ENCODE results near the gene EYS. TPM values are rescaled to one million over a fixed set of nuclear protein-coding genes. Genes with fewer than 3 reads are reported as not detected.

The EYS gene
- total RNA-seq, 4 donors from 2014 or later = 0.15 TPM; not detected in 3

GRCh38 chr6:63721181-63721580 is 1985.8 kb downstream of the EYS start:
- TF ChIP-seq EP300 (IDR thresholded peaks at IDR 0.05) = no peak
- TF ChIP-seq CTCF (IDR thresholded peaks at IDR 0.05) = no peak
- TF ChIP-seq POLR2AphosphoS5 (IDR thresholded peaks at IDR 0.05) = no peak
- no peak for TF ChIP-seq POLR2A (IDR thresholded peaks at IDR 0.05)
- Histone ChIP-seq H3K27ac (no peak overlapping the region), H3K9me3 (no peaks in the 10 kb centered on the region), H3K4me3 (no peak overlapping the region), H3K36me3 (no peaks in the 10 kb centered on the region), H3K27me3 (no peaks in the 10 kb centered on the region), H3K4me1 (no peaks in the 10 kb centered on the region)
- ATAC-seq = no peak
- 100% methylated on average over 1 of the region's 1 CpG for WGBS, 2 donors (ENCODE audit: low coverage in 1 of 2)

DNA sequence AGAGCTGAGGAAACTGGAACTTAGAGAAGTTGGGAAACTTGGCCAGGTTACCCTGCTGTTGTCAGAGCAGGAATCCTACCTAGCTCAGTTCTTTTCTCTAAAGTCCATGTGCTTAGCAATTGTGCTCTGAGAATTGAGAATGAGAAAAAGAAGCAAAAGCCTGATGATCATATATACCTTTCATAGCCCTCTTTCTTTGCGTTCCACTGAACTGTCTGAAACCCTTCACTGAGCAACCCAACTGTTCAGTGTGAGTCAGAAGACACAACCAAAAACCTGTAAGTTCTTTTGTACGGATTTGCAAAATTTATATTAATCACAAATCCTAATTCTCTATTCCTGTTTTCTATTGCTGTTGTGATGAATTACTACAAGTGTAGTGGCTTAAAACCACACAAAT is 1990.9 kb downstream of the EYS start:
- Histone ChIP-seq H3K36me3 (peaks cover 0 to 25% of the 10 kb centered on the region in 2 donors), H3K4me1 (no peaks in the 10 kb centered on the region), H3K27me3 (no peaks in the 10 kb centered on the region), H3K4me3 (no peak overlapping the region), H3K9me3 (no peaks in the 10 kb centered on the region), H3K27ac (no peak overlapping the region)
- ATAC-seq = no peak
- 90 to 94% methylated on average over 2 of the region's 2 CpGs for WGBS, 2 donors (ENCODE audit: low coverage in 1 of 2)
- TF ChIP-seq CTCF (IDR thresholded peaks at IDR 0.05) (no peak), EP300 (IDR thresholded peaks at IDR 0.05) (no peak), POLR2AphosphoS5 (IDR thresholded peaks at IDR 0.05) (no peak), POLR2A (IDR thresholded peaks at IDR 0.05) (no peak)

DNA sequence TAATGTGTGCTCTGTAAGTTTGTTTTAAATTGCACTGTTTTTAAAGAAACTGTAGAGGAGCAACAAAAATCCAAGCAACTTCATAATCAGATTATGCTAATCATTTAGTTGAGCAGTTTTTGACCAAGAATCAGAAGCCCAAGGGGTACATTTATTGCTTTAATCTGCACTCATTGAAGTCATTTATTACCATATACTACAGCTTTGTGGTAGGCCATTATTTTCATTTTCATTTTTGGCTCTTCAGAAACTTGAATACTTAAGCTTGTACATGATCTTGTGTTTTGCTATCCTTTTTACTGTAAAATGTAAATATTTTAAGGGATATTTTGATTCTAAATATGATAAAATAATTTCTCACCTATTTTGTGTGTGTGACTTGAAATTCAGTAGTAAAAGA is 1992.9 kb downstream of the EYS start:
- no peak overlapping the region for H3K27ac ChIP-seq
- H3K9me3 ChIP-seq = no peaks in the 10 kb centered on the region
- TF ChIP-seq POLR2AphosphoS5 (IDR thresholded peaks at IDR 0.05) = no peak
- TF ChIP-seq CTCF (IDR thresholded peaks at IDR 0.05) = no peak
- TF ChIP-seq POLR2A (IDR thresholded peaks at IDR 0.05) = no peak
- no peak for TF ChIP-seq EP300 (IDR thresholded peaks at IDR 0.05)

DNA sequence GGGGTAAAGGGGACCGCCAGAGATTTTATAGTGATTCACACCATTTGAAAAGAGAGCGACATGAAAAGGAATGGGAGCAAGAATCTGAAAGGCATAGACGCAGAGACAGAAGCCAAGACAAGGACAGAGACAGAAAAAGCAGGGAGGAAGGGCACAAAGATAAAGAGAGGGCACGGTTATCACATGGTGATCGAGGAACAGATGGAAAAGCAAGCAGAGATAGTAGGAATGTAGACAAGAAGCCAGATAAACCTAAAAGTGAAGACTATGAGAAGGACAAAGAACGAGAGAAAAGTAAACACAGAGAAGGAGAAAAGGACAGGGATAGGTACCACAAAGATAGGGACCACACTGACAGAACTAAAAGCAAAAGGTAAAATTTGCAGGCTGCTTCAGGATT is 1993.7 kb downstream of the EYS start:
- H3K4me3 ChIP-seq = no peak overlapping the region
- H3K27me3 ChIP-seq = no peaks in the 10 kb centered on the region
- TF ChIP-seq EP300 (IDR thresholded peaks at IDR 0.05) = no peak
- TF ChIP-seq POLR2A (IDR thresholded peaks at IDR 0.05) = no peak
- TF ChIP-seq CTCF (IDR thresholded peaks at IDR 0.05) = no peak
- TF ChIP-seq POLR2AphosphoS5 (IDR thresholded peaks at IDR 0.05) = no peak
- no peak overlapping the region for H3K27ac ChIP-seq
- WGBS, 2 donors (ENCODE audit: low coverage in 1 of 2) = 82 to 95% methylated on average over 4 to 6 of the region's 6 CpGs
- no peaks in the 10 kb centered on the region for H3K9me3 ChIP-seq
- no peak for ATAC-seq
- peaks cover 0 to 54% of the 10 kb centered on the region in 2 donors for H3K36me3 ChIP-seq
- no peaks in the 10 kb centered on the region for H3K4me1 ChIP-seq

More for the DNA sequence above, 1992.9 kb downstream of the EYS start:
- ATAC-seq = no peak
- Histone ChIP-seq H3K4me1 (no peaks in the 10 kb centered on the region), H3K27me3 (no peaks in the 10 kb centered on the region), H3K4me3 (no peak overlapping the region), H3K36me3 (peaks cover 0 to 46% of the 10 kb centered on the region in 2 donors)

DNA sequence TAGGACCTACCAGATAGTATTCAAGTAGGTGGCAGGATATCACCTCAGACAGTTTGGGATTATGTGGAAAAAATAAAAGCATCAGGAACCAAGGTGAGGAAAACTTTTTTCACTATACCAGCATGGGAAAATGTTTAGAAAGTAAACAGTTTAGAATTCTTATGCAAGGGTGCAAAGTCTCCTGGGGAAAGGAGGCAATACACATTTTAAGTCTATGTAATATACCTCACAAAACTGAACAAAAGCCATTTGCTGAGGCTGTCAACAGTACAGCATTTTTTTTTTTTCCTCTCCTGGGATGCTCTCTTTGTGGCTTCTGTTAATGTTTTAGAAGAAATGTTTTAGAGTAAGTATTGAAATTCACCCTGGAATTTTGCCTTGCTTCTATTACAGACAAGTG is 1997.9 kb downstream of the EYS start:
- TF ChIP-seq EP300 (IDR thresholded peaks at IDR 0.05) (no peak), CTCF (IDR thresholded peaks at IDR 0.05) (no peak), POLR2AphosphoS5 (IDR thresholded peaks at IDR 0.05) (no peak), POLR2A (IDR thresholded peaks at IDR 0.05) (no peak)
- no peak overlapping the region for H3K27ac ChIP-seq
- no peak for ATAC-seq
- H3K4me3 ChIP-seq = no peak overlapping the region
- H3K4me1 ChIP-seq = peaks cover 0 to 7% (median 0%) of the 10 kb centered on the region in 3 donors
- H3K36me3 ChIP-seq = peaks cover 0 to 89% of the 10 kb centered on the region in 2 donors
- H3K9me3 ChIP-seq = no peaks in the 10 kb centered on the region
- H3K27me3 ChIP-seq = no peaks in the 10 kb centered on the region

Measured in gastroesophageal sphincter (tissue), 4 donors.